ENCODE measurements around the gene NTF3. TPM values are rescaled to one million over a fixed set of nuclear protein-coding genes. Genes with fewer than 3 reads are reported as not detected.
A peak's percentile ranks its signal among the peaks of the same experiment; 100 is the strongest.

The NTF3 gene
- total RNA-seq, 1 donor from 2014 or later: 0.78 TPM

- intact Hi-C loops (cut with DNase I): loop anchor here (2.0 to 5.0 kb wide), 2 partner anchors 217 to 363 kb away; no protein-coding TSS in a partner anchor
- DNase-seq (ENCODE audit: missing footprints) (no peak), ATAC-seq (no peak)
Measured at GRCh38 chr12:5429741-5430557, 2.0 kb upstream of the NTF3 start.

GRCh38 chr12:5430641-5431603, 986 bp upstream of the NTF3 start:
- no peak for ATAC-seq

GRCh38 chr12:5433081-5433844, 1.4 kb downstream of the NTF3 start:
- ATAC-seq (no peak), DNase-seq (ENCODE audit: missing footprints) (peak; percentile 69)
- intact Hi-C loops (cut with DNase I): loop anchor here (5.0 kb wide), 1 partner anchor 214 kb away; no protein-coding TSS in a partner anchor

More at GRCh38 chr12:5430641-5431603, 986 bp upstream of the NTF3 start:
- no peak for DNase-seq (ENCODE audit: missing footprints)
- intact Hi-C loops (cut with DNase I): loop anchor here (5.0 kb wide), 1 partner anchor 216 kb away; no protein-coding TSS in a partner anchor

GRCh38 chr12:5433845-5434646, 2.1 kb downstream of the NTF3 start:
- ATAC-seq (no peak), DNase-seq (ENCODE audit: missing footprints) (no peak)
- intact Hi-C loops (cut with DNase I): loop anchor here (5.0 kb wide), 1 partner anchor 213 kb away; no protein-coding TSS in a partner anchor

- ATAC-seq (no peak), DNase-seq (ENCODE audit: missing footprints) (no peak)
- intact Hi-C loops (cut with DNase I): loop anchor here (5.0 kb wide), 2 partner anchors 72 to 212 kb away; no protein-coding TSS in a partner anchor
Measured at GRCh38 chr12:5434647-5435560, 3.0 kb downstream of the NTF3 start.

- intact Hi-C loops (cut with DNase I): loop anchor here (5.0 kb wide), 1 partner anchor 70 kb away; no protein-coding TSS in a partner anchor
- no peak for DNase-seq (ENCODE audit: missing footprints)
- peak; percentile 54 for ATAC-seq
Measured at GRCh38 chr12:5437182-5437583, 5.3 kb downstream of the NTF3 start.

GRCh38 chr12:5437589-5437988, 5.7 kb downstream of the NTF3 start:
- intact Hi-C loops (cut with DNase I): loop anchor here (5.0 kb wide), 1 partner anchor 70 kb away; no protein-coding TSS in a partner anchor

GRCh38 chr12:5438671-5439200, 6.8 kb downstream of the NTF3 start:
- intact Hi-C loops (cut with DNase I): loop anchor here (5.0 kb wide), 1 partner anchor 69 kb away; no protein-coding TSS in a partner anchor
- DNase-seq (ENCODE audit: missing footprints) (no peak), ATAC-seq (no peak)

More at GRCh38 chr12:5437589-5437988, 5.7 kb downstream of the NTF3 start:
- ATAC-seq (peak; percentile 32), DNase-seq (ENCODE audit: missing footprints) (peak; percentile 68)

- ATAC-seq: no peak
- intact Hi-C loops (cut with DNase I): loop anchor here (5.0 kb wide), 1 partner anchor 68 kb away; no protein-coding TSS in a partner anchor
Measured at GRCh38 chr12:5439371-5439771, 7.5 kb downstream of the NTF3 start.

GRCh38 chr12:5439788-5440300, 7.9 kb downstream of the NTF3 start:
- DNase-seq (ENCODE audit: missing footprints): no peak
- intact Hi-C loops (cut with DNase I): loop anchor here (5.0 to 10.0 kb wide), 3 partner anchors 67 to 583 kb away; no protein-coding TSS in a partner anchor

More at GRCh38 chr12:5439371-5439771, 7.5 kb downstream of the NTF3 start:
- DNase-seq (ENCODE audit: missing footprints): no peak

GRCh38 chr12:5440978-5441377, 9.1 kb downstream of the NTF3 start:
- intact Hi-C loops (cut with DNase I): loop anchor here (1.0 to 10.0 kb wide), 3 partner anchors 269 to 584 kb away; no protein-coding TSS in a partner anchor
- DNase-seq (ENCODE audit: missing footprints) (no peak), ATAC-seq (no peak)

More at GRCh38 chr12:5439788-5440300, 7.9 kb downstream of the NTF3 start:
- no peak for ATAC-seq

GRCh38 chr12:5441497-5442236, 9.8 kb downstream of the NTF3 start:
- intact Hi-C loops (cut with DNase I): loop anchor here (1.0 to 10.0 kb wide), 5 partner anchors 240 to 584 kb away; no protein-coding TSS in a partner anchor
- ATAC-seq: peak; percentile 68
- DNase-seq (ENCODE audit: missing footprints): no peak

- intact Hi-C loops (cut with DNase I): loop anchor here (1.0 to 10.0 kb wide), 4 partner anchors 241 to 585 kb away; no protein-coding TSS in a partner anchor
- ATAC-seq (peak; percentile 84), DNase-seq (ENCODE audit: missing footprints) (no peak)
Measured at GRCh38 chr12:5442251-5443006, 10.5 kb downstream of the NTF3 start.

- intact Hi-C loops (cut with DNase I): loop anchor here (5.0 to 10.0 kb wide), 2 partner anchors 420 to 587 kb away; no protein-coding TSS in a partner anchor
- DNase-seq (ENCODE audit: missing footprints): no peak
- no peak for ATAC-seq
Measured at GRCh38 chr12:5444520-5444919, 12.6 kb downstream of the NTF3 start.

Data from Right ventricle myocardium inferior (tissue), 1 donor.